CD14-positive monocyte (primary cell): ENCODE measurements around the gene GON4L. TPM values are rescaled to one million over a fixed set of nuclear protein-coding genes. Genes with fewer than 3 reads are reported as not detected.

Experiments used
- DNase-seq, 3 donors: peaks; one replicate each; pipeline ENCODE4 v3.0.0-alpha.2; 2011 to 2022
- H2AFZ ChIP-seq: 2 replicates; pipeline ENCODE4 v1.6.0; 2012; ENCODE audit warnings: mild to moderate bottlenecking, low read depth, low read length, inconsistent platforms; ENCODE audit not compliant: insufficient read depth, poor library complexity, severe bottlenecking
- H3K27ac ChIP-seq, 2 donors: 1 replicate in 1 of 2; 2 replicates in 1 of 2; pipeline ENCODE4 v1.5.1; 2012 to 2013; ENCODE audit warnings: low read length in 2 of 2, control low read depth in 1 of 2, inconsistent platforms in 1 of 2, low read depth in 1 of 2, mild to moderate bottlenecking in 1 of 2
- H3K27me3 ChIP-seq, 2 donors: one replicate each; pipeline versions ENCODE4 v1.6.0 to v1.6.1; 2011 to 2013; ENCODE audit warnings: low read length in 2 of 2; ENCODE audit not compliant: control insufficient read depth in 2 of 2, insufficient read depth in 2 of 2
- H3K36me3 ChIP-seq, 2 donors: replicated peaks in 1 of 2; 1 replicate in 1 of 2; 2 replicates in 1 of 2; pipeline versions ENCODE4 v1.5.1 to v1.6.1; 2012 to 2013; ENCODE audit warnings: low read length in 2 of 2, control low read depth in 1 of 2, inconsistent platforms in 1 of 2, mild to moderate bottlenecking in 1 of 2; ENCODE audit not compliant: insufficient read depth in 2 of 2, control insufficient read depth in 1 of 2
- H3K4me1 ChIP-seq, 2 donors: 1 replicate in 1 of 2; 2 replicates in 1 of 2; pipeline versions ENCODE4 v1.5.1 to v1.6.1; 2012 to 2013; ENCODE audit warnings: low read length in 2 of 2, control low read depth in 1 of 2, inconsistent platforms in 1 of 2, mild to moderate bottlenecking in 1 of 2, moderate library complexity in 1 of 2; ENCODE audit not compliant: insufficient read depth in 2 of 2, control insufficient read depth in 1 of 2
- H3K4me2 ChIP-seq: replicated peaks from 2 replicates; pipeline ENCODE3; 2012; ENCODE audit warnings: low read length, moderate library complexity, mild to moderate bottlenecking; ENCODE audit not compliant: poor library complexity, severe bottlenecking; ENCODE audit errors: extremely low read depth
- H3K4me3 ChIP-seq, 3 experiments: fragments of 200-600 bp in 1 of 3; sonication (generic) in 1 of 3; replicated peaks in 1 of 3; 1 replicate in 2 of 3; 2 replicates in 1 of 3; pipeline ENCODE4 v1.5.1; 2011 to 2013; ENCODE audit warnings: low read length in 3 of 3, mild to moderate bottlenecking in 3 of 3, control low read depth in 2 of 3, low read depth in 2 of 3, inconsistent platforms in 1 of 3, moderate library complexity in 1 of 3
- H3K79me2 ChIP-seq: 2 replicates; pipeline ENCODE4 v1.6.0; 2012; ENCODE audit warnings: mild to moderate bottlenecking, control low read depth, inconsistent platforms, low read length, moderate library complexity; ENCODE audit not compliant: insufficient read depth
- H3K9ac ChIP-seq: 2 replicates; pipeline ENCODE4 v1.6.0; 2017; ENCODE audit warnings: low read length, mild to moderate bottlenecking; ENCODE audit not compliant: insufficient read depth, poor library complexity, severe bottlenecking
- H3K9me3 ChIP-seq, 2 donors: replicated peaks in 1 of 2; 1 replicate in 1 of 2; 2 replicates in 1 of 2; pipeline versions ENCODE4 v1.5.1 to v1.6.1; 2012 to 2013; ENCODE audit warnings: low read length in 2 of 2, control low read depth in 1 of 2; ENCODE audit not compliant: control insufficient read depth in 1 of 2, insufficient read depth in 1 of 2
- H4K20me1 ChIP-seq: 2 replicates; pipeline ENCODE4 v1.6.0; 2012; ENCODE audit warnings: mild to moderate bottlenecking, low read length, control low read depth, moderate library complexity; ENCODE audit not compliant: insufficient read depth
- H3K27ac Mint-ChIP-seq, 7 donors: one replicate each; pipeline ENCODE4 v1.8.0; 2020; ENCODE audit warnings: mild to moderate bottlenecking in 7 of 7, mixed read lengths in 7 of 7, moderate library complexity in 6 of 7, inconsistent platforms in 2 of 7
- H3K27me3 Mint-ChIP-seq, 3 donors: one replicate each; pipeline ENCODE4 v1.8.0; 2021 to 2022; ENCODE audit warnings: low read depth in 3 of 3, mild to moderate bottlenecking in 3 of 3, mixed read lengths in 3 of 3, moderate library complexity in 3 of 3, inconsistent platforms in 1 of 3
- H3K36me3 Mint-ChIP-seq, 2 donors: one replicate each; pipeline ENCODE4 v1.8.0; 2020; ENCODE audit warnings: mixed read lengths in 2 of 2, inconsistent platforms in 1 of 2, mild to moderate bottlenecking in 1 of 2
- H3K4me1 Mint-ChIP-seq: one replicate; pipeline ENCODE4 v1.8.0; 2020; ENCODE audit warnings: mild to moderate bottlenecking, mixed read lengths
- H3K4me3 Mint-ChIP-seq, 2 donors: one replicate each; pipeline ENCODE4 v1.8.0; 2020; ENCODE audit warnings: mild to moderate bottlenecking in 2 of 2, mixed read lengths in 2 of 2, moderate library complexity in 1 of 2
- H3K9me3 Mint-ChIP-seq, 7 donors: one replicate each; pipeline ENCODE4 v1.8.0; 2020 to 2022; ENCODE audit warnings: mixed read lengths in 7 of 7, mild to moderate bottlenecking in 6 of 7, moderate library complexity in 6 of 7, inconsistent platforms in 2 of 7
- whole genome bisulfite sequencing: methylation state at CpG from one replicate; pipeline ENCODE4 v1.1.5; 2013; ENCODE audit warnings: missing lambda C conversion rate; ENCODE audit not compliant: insufficient coverage; 5-methylcytosine and 5-hydroxymethylcytosine counted together
- intact Hi-C, 2 donors: fragments of 100-400 bp; cut with micrococcal nuclease; formaldehyde crosslinking; loops; one replicate each; pipeline versions ENCODE4 v1.15.0 to v1.15.1; 2023
- polyA plus RNA-seq, 3 donors: library from polyadenylated mRNA; depleted of rRNA in 1 of 3; unstranded in 2 of 3; stranded (reverse) in 1 of 3; fragments of 300-500 nt in 2 of 3; fragments of >200 nt in 1 of 3; fragmentation: Illumina TruSeq in 2 of 3; gene quantifications; 1 replicate in 2 of 3; 2 replicates in 1 of 3; pipeline ENCODE4 v1.2.3, GENCODE V29; 2012 to 2021
- TF ChIP-seq, protein P1 (sequence below): fragments of 200-600 bp; IDR thresholded peaks from one replicate; pipeline ENCODE4 v1.8.0; 2022; ENCODE audit warnings: antibody characterized with exemption, mild to moderate bottlenecking

Gene GON4L
- polyA plus RNA-seq, 3 donors: 8.5 to 39.5 (median 14.0) TPM

DNA sequence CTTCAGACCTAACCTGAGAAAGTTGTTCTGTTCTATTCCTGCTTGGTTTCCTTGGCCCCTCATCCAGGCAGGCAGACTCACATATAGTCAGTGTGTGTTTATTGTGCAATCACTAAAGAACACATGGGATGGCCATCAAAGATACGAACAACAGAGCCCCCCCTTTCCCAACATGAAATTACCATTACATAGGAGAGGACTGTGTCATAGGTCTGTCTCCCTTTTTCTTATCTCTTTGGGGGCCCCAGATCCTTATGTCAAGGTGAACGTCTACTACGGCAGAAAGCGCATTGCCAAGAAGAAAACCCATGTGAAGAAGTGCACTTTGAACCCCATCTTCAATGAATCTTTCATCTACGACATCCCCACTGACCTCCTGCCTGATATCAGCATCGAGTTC is 23.9 kb upstream of the GON4L start:
- no peak overlapping the region for H3K27ac ChIP-seq
- H3K36me3 ChIP-seq: peaks cover 0 to 26% of the 10 kb centered on the region in 2 donors
- H3K4me2 ChIP-seq: no peak overlapping the region
- no peak for DNase-seq
- Mint-ChIP-seq H3K4me3 (no peak overlapping the region), H3K4me1 (no peaks in the 10 kb centered on the region), H3K36me3 (peaks cover 18 to 30% of the 10 kb centered on the region in 2 donors), H3K27ac (no peak overlapping the region), H3K27me3 (peaks cover 0 to 2% (median 0%) of the 10 kb centered on the region in 3 donors), H3K9me3 (no peaks in the 10 kb centered on the region)
- H3K27me3 ChIP-seq: no peaks in the 10 kb centered on the region
- no peak overlapping the region for H3K9ac ChIP-seq
- no peaks in the 10 kb centered on the region for H4K20me1 ChIP-seq
- intact Hi-C loops: no loop called here
- H3K9me3 ChIP-seq: no peaks in the 10 kb centered on the region
- H3K4me3 ChIP-seq: no peak overlapping the region
- no peaks in the 10 kb centered on the region for H3K4me1 ChIP-seq
- WGBS: 100% methylated on average over 3 of the region's 6 CpGs
- H3K79me2 ChIP-seq: no peaks in the 10 kb centered on the region
- TF ChIP-seq, protein P1, sequence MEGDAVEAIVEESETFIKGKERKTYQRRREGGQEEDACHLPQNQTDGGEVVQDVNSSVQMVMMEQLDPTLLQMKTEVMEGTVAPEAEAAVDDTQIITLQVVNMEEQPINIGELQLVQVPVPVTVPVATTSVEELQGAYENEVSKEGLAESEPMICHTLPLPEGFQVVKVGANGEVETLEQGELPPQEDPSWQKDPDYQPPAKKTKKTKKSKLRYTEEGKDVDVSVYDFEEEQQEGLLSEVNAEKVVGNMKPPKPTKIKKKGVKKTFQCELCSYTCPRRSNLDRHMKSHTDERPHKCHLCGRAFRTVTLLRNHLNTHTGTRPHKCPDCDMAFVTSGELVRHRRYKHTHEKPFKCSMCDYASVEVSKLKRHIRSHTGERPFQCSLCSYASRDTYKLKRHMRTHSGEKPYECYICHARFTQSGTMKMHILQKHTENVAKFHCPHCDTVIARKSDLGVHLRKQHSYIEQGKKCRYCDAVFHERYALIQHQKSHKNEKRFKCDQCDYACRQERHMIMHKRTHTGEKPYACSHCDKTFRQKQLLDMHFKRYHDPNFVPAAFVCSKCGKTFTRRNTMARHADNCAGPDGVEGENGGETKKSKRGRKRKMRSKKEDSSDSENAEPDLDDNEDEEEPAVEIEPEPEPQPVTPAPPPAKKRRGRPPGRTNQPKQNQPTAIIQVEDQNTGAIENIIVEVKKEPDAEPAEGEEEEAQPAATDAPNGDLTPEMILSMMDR: no peak
- no peak overlapping the region for H2AFZ ChIP-seq

DNA sequence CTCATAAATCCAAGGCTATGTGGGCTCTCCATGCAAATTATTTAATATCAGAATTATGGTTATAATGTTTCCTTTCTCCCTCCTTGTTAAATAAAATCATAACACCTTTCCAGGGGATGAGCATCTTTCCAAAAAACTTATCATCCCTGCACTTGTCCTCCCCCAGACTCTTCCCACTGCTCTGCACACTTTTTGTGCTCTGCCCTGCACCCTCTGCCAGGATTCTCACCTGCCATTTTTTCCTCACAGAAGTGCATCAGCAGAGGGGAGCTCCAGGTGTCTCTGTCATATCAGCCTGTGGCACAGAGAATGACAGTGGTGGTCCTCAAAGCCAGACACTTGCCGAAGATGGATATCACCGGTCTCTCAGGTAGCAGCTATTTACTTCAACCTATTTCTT is 23.2 kb upstream of the GON4L start:
- Histone ChIP-seq H2AFZ (no peak overlapping the region), H3K79me2 (no peaks in the 10 kb centered on the region), H3K4me1 (no peaks in the 10 kb centered on the region), H3K27ac (no peak overlapping the region), H3K27me3 (no peaks in the 10 kb centered on the region), H3K4me3 (no peak overlapping the region), H3K4me2 (no peak overlapping the region), H4K20me1 (no peaks in the 10 kb centered on the region), H3K9ac (no peak overlapping the region), H3K36me3 (peaks cover 0 to 26% of the 10 kb centered on the region in 2 donors), H3K9me3 (no peaks in the 10 kb centered on the region)
- TF ChIP-seq, protein P1: no peak
- Mint-ChIP-seq H3K27me3 (peaks cover 0 to 2% (median 0%) of the 10 kb centered on the region in 3 donors), H3K4me1 (no peaks in the 10 kb centered on the region), H3K36me3 (peaks cover 18 to 26% of the 10 kb centered on the region in 2 donors), H3K27ac (peak overlapping the region in 1 of 7 donors; percentile 47), H3K4me3 (no peak overlapping the region), H3K9me3 (no peaks in the 10 kb centered on the region)
- intact Hi-C loops: no loop called here
- 95% methylated on average over 2 of the region's 2 CpGs for WGBS
- DNase-seq: no peak
